Fibroblast of lung (primary cell): ENCODE results near the gene DBR1. TPM values are rescaled to one million over a fixed set of nuclear protein-coding genes. Genes with fewer than 3 reads are reported as not detected.

Source experiments
- DNase-seq, 2 donors: peaks; one replicate each; pipeline versions ENCODE4 v3.0.0 to v3.0.0-alpha.2; 2010; ENCODE audit warnings: low read depth in 2 of 2
- H2AFZ ChIP-seq: 2 replicates; pipeline ENCODE4 v1.5.1; 2012; ENCODE audit warnings: low read length, control low read depth, inconsistent platforms
- H3K27ac ChIP-seq: 2 replicates; pipeline ENCODE4 v1.5.1; 2011; ENCODE audit warnings: low read length, control low read depth; ENCODE audit not compliant: insufficient read depth
- H3K27me3 ChIP-seq: 2 replicates; pipeline ENCODE4 v1.5.1; 2011; ENCODE audit warnings: mild to moderate bottlenecking, low read length; ENCODE audit not compliant: control insufficient read depth, insufficient read depth
- H3K36me3 ChIP-seq: 2 replicates; pipeline ENCODE4 v1.5.1; 2011; ENCODE audit warnings: low read length; ENCODE audit not compliant: control insufficient read depth, insufficient read depth
- H3K4me1 ChIP-seq: 2 replicates; pipeline ENCODE4 v1.5.1; 2011; ENCODE audit warnings: low read length; ENCODE audit not compliant: control insufficient read depth, insufficient read depth; ENCODE audit errors: extremely low read depth
- H3K4me2 ChIP-seq: 2 replicates; pipeline ENCODE4 v1.5.1; 2011; ENCODE audit warnings: low read length, control low read depth; ENCODE audit not compliant: insufficient read depth; ENCODE audit errors: extremely low read depth
- H3K4me3 ChIP-seq, 4 experiments: fragments of 200-600 bp in 1 of 4; sonication (generic) in 1 of 4; replicated peaks in 1 of 4; 2 replicates each; pipeline ENCODE4 v1.5.1; 2011 to 2016; ENCODE audit warnings: low read length in 4 of 4, low read depth in 3 of 4, mild to moderate bottlenecking in 3 of 4, control low read depth in 2 of 4, inconsistent platforms in 1 of 4, mixed read lengths in 1 of 4; ENCODE audit not compliant: insufficient read depth in 1 of 4; ENCODE audit errors: control extremely low read depth in 1 of 4
- H3K79me2 ChIP-seq: 2 replicates; pipeline ENCODE4 v1.5.1; 2012; ENCODE audit warnings: mild to moderate bottlenecking, low read length, inconsistent platforms; ENCODE audit not compliant: control insufficient read depth, insufficient read depth
- H3K9ac ChIP-seq: 2 replicates; pipeline ENCODE4 v1.5.1; 2011; ENCODE audit warnings: mild to moderate bottlenecking, low read length, control low read depth; ENCODE audit not compliant: insufficient read depth
- H3K9me3 ChIP-seq: 2 replicates; pipeline ENCODE4 v1.5.1; 2012; ENCODE audit warnings: low read depth, low read length; ENCODE audit not compliant: control insufficient read depth, insufficient read depth
- H4K20me1 ChIP-seq: 2 replicates; pipeline ENCODE4 v1.5.1; 2011; ENCODE audit warnings: low read length; ENCODE audit not compliant: control insufficient read depth, insufficient read depth; ENCODE audit errors: extremely low read depth
- CTCF ChIP-seq, 2 donors: IDR thresholded peaks in 1 of 2; conservative IDR thresholded peaks in 1 of 2; 1 replicate in 1 of 2; 2 replicates in 1 of 2; pipeline ENCODE4 v1.5.1; 2011 to 2012; ENCODE audit warnings: low read length in 2 of 2, control low read depth in 1 of 2, inconsistent platforms in 1 of 2, low read depth in 1 of 2, mild to moderate bottlenecking in 1 of 2
- EZH2 ChIP-seq: IDR thresholded peaks from 2 replicates; pipeline ENCODE4 v1.5.1; 2012; ENCODE audit warnings: low read length, control low read depth, mild to moderate bottlenecking; ENCODE audit errors: missing control alignments
- polyA plus RNA-seq, 2 donors: library from polyadenylated mRNA; depleted of rRNA in 1 of 2; stranded (reverse) in 1 of 2; unstranded in 1 of 2; fragments of >200 nt; gene quantifications; 2 replicates each; pipeline ENCODE4 v1.2.1, GENCODE V29; 2011 to 2012; ENCODE audit warnings: missing spikeins in 1 of 2
- total RNA-seq: library from RNA; depleted of rRNA; stranded (reverse); fragments of >200 nt; gene quantifications from 2 replicates; pipeline ENCODE4 v1.2.1, GENCODE V29; 2014

The DBR1 gene
- total and polyA plus RNA-seq, 2 donors (not counting 1 experiment from before 2014, with no cell fraction given) = 16.2 to 19.7 TPM

GRCh38 chr3:138124706-138125355, 49.9 kb downstream of the DBR1 start:
- H4K20me1 ChIP-seq = no peaks in the 10 kb centered on the region
- no peak for TF ChIP-seq EZH2
- no peak for TF ChIP-seq CTCF (conservative IDR thresholded peaks at IDR 0.05 in 1 of 2, IDR thresholded peaks at IDR 0.05 in 1 of 2; ENCODE audit: low read depth in 1 of 2, low read length in 2 of 2)
- no peak overlapping the region for H3K9ac ChIP-seq
- peak overlapping the region; percentile 31 for H3K27ac ChIP-seq
- no peaks in the 10 kb centered on the region for H3K36me3 ChIP-seq
- H3K4me2 ChIP-seq = peak overlapping the region; percentile 60
- H3K9me3 ChIP-seq = no peaks in the 10 kb centered on the region
- peak; percentile 58 to 72 for DNase-seq
- no peak overlapping the region for H2AFZ ChIP-seq
- H3K27me3 ChIP-seq = no peaks in the 10 kb centered on the region
- no peak overlapping the region for H3K4me3 ChIP-seq
- H3K79me2 ChIP-seq = no peaks in the 10 kb centered on the region
- H3K4me1 ChIP-seq = peaks cover 7% of the 10 kb centered on the region

- no peak overlapping the region for H3K4me2 ChIP-seq
- H4K20me1 ChIP-seq = no peaks in the 10 kb centered on the region
- no peaks in the 10 kb centered on the region for H3K27me3 ChIP-seq
- H3K79me2 ChIP-seq = no peaks in the 10 kb centered on the region
- H3K9ac ChIP-seq = no peak overlapping the region
- no peak overlapping the region for H3K27ac ChIP-seq
- no peaks in the 10 kb centered on the region for H3K36me3 ChIP-seq
- H3K9me3 ChIP-seq = no peaks in the 10 kb centered on the region
- no peak for DNase-seq
- H3K4me1 ChIP-seq = peaks cover 7% of the 10 kb centered on the region
- H2AFZ ChIP-seq = no peak overlapping the region
- no peak overlapping the region for H3K4me3 ChIP-seq
- no peak for TF ChIP-seq CTCF (conservative IDR thresholded peaks at IDR 0.05 in 1 of 2, IDR thresholded peaks at IDR 0.05 in 1 of 2; ENCODE audit: low read depth in 1 of 2, low read length in 2 of 2)
- no peak for TF ChIP-seq EZH2
Measured at GRCh38 chr3:138124188-138124587, 50.5 kb downstream of the DBR1 start.

- no peak overlapping the region for H3K27ac ChIP-seq
- no peak overlapping the region for H3K4me3 ChIP-seq
- H3K4me1 ChIP-seq = peaks cover 2% of the 10 kb centered on the region
- H3K79me2 ChIP-seq = peaks cover 4% of the 10 kb centered on the region
- H2AFZ ChIP-seq = peak overlapping the region; percentile 42
- no peak overlapping the region for H3K9ac ChIP-seq
- no peaks in the 10 kb centered on the region for H4K20me1 ChIP-seq
- H3K9me3 ChIP-seq = no peaks in the 10 kb centered on the region
- H3K27me3 ChIP-seq = no peaks in the 10 kb centered on the region
- no peak for DNase-seq
- no peaks in the 10 kb centered on the region for H3K36me3 ChIP-seq
- H3K4me2 ChIP-seq = no peak overlapping the region
- TF ChIP-seq CTCF (conservative IDR thresholded peaks at IDR 0.05 in 1 of 2, IDR thresholded peaks at IDR 0.05 in 1 of 2; ENCODE audit: low read depth in 1 of 2, low read length in 2 of 2) (no peak), EZH2 (no peak)
Measured at GRCh38 chr3:138119423-138119766, 55.3 kb downstream of the DBR1 start.
